ENCODE data around the gene LAMC1. TPM values are rescaled to one million over a fixed set of nuclear protein-coding genes. Genes with fewer than 3 reads are reported as not detected.
A peak's percentile ranks its signal among the peaks of the same experiment; 100 is the strongest.

LAMC1 gene
- total RNA-seq, 1 donor from 2014 or later: 0.39 TPM

- H3K36me3 Mint-ChIP-seq (ENCODE audit: low read depth): peaks cover 3% of the 10 kb centered on the region
- H3K27ac Mint-ChIP-seq: no peak overlapping the region
- H3K4me3 Mint-ChIP-seq (ENCODE audit: low read depth): peak overlapping the region; percentile 79
- H3K9me3 Mint-ChIP-seq: no peaks in the 10 kb centered on the region
- peaks cover 11% of the 10 kb centered on the region for H3K4me1 Mint-ChIP-seq (ENCODE audit: low read depth)
- peak; percentile 28 for DNase-seq (ENCODE audit: low spot score)
- intact Hi-C loops (cut with micrococcal nuclease): no loop called here
- peaks cover 74% of the 10 kb centered on the region for H3K27me3 Mint-ChIP-seq (ENCODE audit: low read depth)
Measured at GRCh38 chr1:183023601-183024316, 539 bp downstream of the LAMC1 start.

GRCh38 chr1:183024317-183025009 lies 1.2 kb downstream of the LAMC1 start:
- peaks cover 80% of the 10 kb centered on the region for H3K27me3 Mint-ChIP-seq (ENCODE audit: low read depth)
- DNase-seq (ENCODE audit: low spot score): no peak
- peaks cover 11% of the 10 kb centered on the region for H3K4me1 Mint-ChIP-seq (ENCODE audit: low read depth)
- intact Hi-C loops (cut with micrococcal nuclease): loop anchor here (5.0 kb wide), 1 partner anchor 62 kb away; no protein-coding TSS in a partner anchor
- peaks cover 3% of the 10 kb centered on the region for H3K36me3 Mint-ChIP-seq (ENCODE audit: low read depth)
- H3K9me3 Mint-ChIP-seq: no peaks in the 10 kb centered on the region
- peak overlapping the region; percentile 79 for H3K4me3 Mint-ChIP-seq (ENCODE audit: low read depth)
- H3K27ac Mint-ChIP-seq: no peak overlapping the region

- Mint-ChIP-seq H3K27me3 (ENCODE audit: low read depth) (peaks cover 82% of the 10 kb centered on the region), H3K36me3 (ENCODE audit: low read depth) (peaks cover 3% of the 10 kb centered on the region), H3K4me3 (ENCODE audit: low read depth) (peak overlapping the region; percentile 79), H3K9me3 (no peaks in the 10 kb centered on the region), H3K4me1 (ENCODE audit: low read depth) (peaks cover 11% of the 10 kb centered on the region), H3K27ac (no peak overlapping the region)
- intact Hi-C loops (cut with micrococcal nuclease): loop anchor here (5.0 kb wide), 1 partner anchor 63 kb away; no protein-coding TSS in a partner anchor
- DNase-seq (ENCODE audit: low spot score): no peak
Measured at GRCh38 chr1:183025010-183025337, 1.8 kb downstream of the LAMC1 start.

- Mint-ChIP-seq H3K9me3 (no peaks in the 10 kb centered on the region), H3K4me1 (ENCODE audit: low read depth) (peaks cover 11% of the 10 kb centered on the region), H3K27me3 (ENCODE audit: low read depth) (peaks cover 76% of the 10 kb centered on the region), H3K27ac (no peak overlapping the region), H3K4me3 (ENCODE audit: low read depth) (no peak overlapping the region), H3K36me3 (ENCODE audit: low read depth) (peaks cover 3% of the 10 kb centered on the region)
- intact Hi-C loops (cut with micrococcal nuclease): loop anchor here (5.0 kb wide), 1 partner anchor 64 kb away; no protein-coding TSS in a partner anchor
- no peak for DNase-seq (ENCODE audit: low spot score)
Measured at GRCh38 chr1:183025782-183026774, 2.9 kb downstream of the LAMC1 start.

- peaks cover 11% of the 10 kb centered on the region for H3K4me1 Mint-ChIP-seq (ENCODE audit: low read depth)
- H3K9me3 Mint-ChIP-seq: no peaks in the 10 kb centered on the region
- intact Hi-C loops (cut with micrococcal nuclease): loop anchor here (5.0 kb wide), 1 partner anchor 65 kb away; no protein-coding TSS in a partner anchor
- peaks cover 72% of the 10 kb centered on the region for H3K27me3 Mint-ChIP-seq (ENCODE audit: low read depth)
- no peak for DNase-seq (ENCODE audit: low spot score)
- H3K36me3 Mint-ChIP-seq (ENCODE audit: low read depth): peaks cover 3% of the 10 kb centered on the region
- H3K27ac Mint-ChIP-seq: no peak overlapping the region
- H3K4me3 Mint-ChIP-seq (ENCODE audit: low read depth): no peak overlapping the region
Measured at GRCh38 chr1:183027031-183027430, 3.8 kb downstream of the LAMC1 start.

- no peak overlapping the region for H3K4me3 Mint-ChIP-seq (ENCODE audit: low read depth)
- H3K4me1 Mint-ChIP-seq (ENCODE audit: low read depth): peaks cover 7% of the 10 kb centered on the region
- H3K27me3 Mint-ChIP-seq (ENCODE audit: low read depth): peaks cover 71% of the 10 kb centered on the region
- no peak for DNase-seq (ENCODE audit: low spot score)
- H3K27ac Mint-ChIP-seq: no peak overlapping the region
- no peaks in the 10 kb centered on the region for H3K9me3 Mint-ChIP-seq
- intact Hi-C loops (cut with micrococcal nuclease): loop anchor here (5.0 kb wide), 1 partner anchor 65 kb away; no protein-coding TSS in a partner anchor
- H3K36me3 Mint-ChIP-seq (ENCODE audit: low read depth): peaks cover 3% of the 10 kb centered on the region
Measured at GRCh38 chr1:183027791-183028190, 4.6 kb downstream of the LAMC1 start.

GRCh38 chr1:183029591-183030000 lies 6.4 kb downstream of the LAMC1 start:
- Mint-ChIP-seq H3K4me1 (ENCODE audit: low read depth) (peaks cover 4% of the 10 kb centered on the region), H3K4me3 (ENCODE audit: low read depth) (no peak overlapping the region), H3K36me3 (ENCODE audit: low read depth) (no peaks in the 10 kb centered on the region), H3K9me3 (no peaks in the 10 kb centered on the region), H3K27ac (no peak overlapping the region), H3K27me3 (ENCODE audit: low read depth) (peaks cover 73% of the 10 kb centered on the region)
- intact Hi-C loops (cut with micrococcal nuclease): loop anchor here (5.0 kb wide), 1 partner anchor 67 kb away; no protein-coding TSS in a partner anchor
- no peak for DNase-seq (ENCODE audit: low spot score)

GRCh38 chr1:183030053-183030452 lies 6.8 kb downstream of the LAMC1 start:
- Mint-ChIP-seq H3K4me3 (ENCODE audit: low read depth) (no peak overlapping the region), H3K27ac (no peak overlapping the region), H3K9me3 (no peaks in the 10 kb centered on the region), H3K27me3 (ENCODE audit: low read depth) (peaks cover 71% of the 10 kb centered on the region), H3K4me1 (ENCODE audit: low read depth) (peaks cover 4% of the 10 kb centered on the region), H3K36me3 (ENCODE audit: low read depth) (no peaks in the 10 kb centered on the region)
- DNase-seq (ENCODE audit: low spot score): no peak
- intact Hi-C loops (cut with micrococcal nuclease): no loop called here

- H3K36me3 Mint-ChIP-seq (ENCODE audit: low read depth): no peaks in the 10 kb centered on the region
- intact Hi-C loops (cut with micrococcal nuclease): no loop called here
- no peak overlapping the region for H3K27ac Mint-ChIP-seq
- H3K4me1 Mint-ChIP-seq (ENCODE audit: low read depth): peaks cover 4% of the 10 kb centered on the region
- no peak overlapping the region for H3K4me3 Mint-ChIP-seq (ENCODE audit: low read depth)
- peaks cover 51% of the 10 kb centered on the region for H3K27me3 Mint-ChIP-seq (ENCODE audit: low read depth)
- no peak for DNase-seq (ENCODE audit: low spot score)
- H3K9me3 Mint-ChIP-seq: no peaks in the 10 kb centered on the region
Measured at GRCh38 chr1:183032122-183032921, 9.1 kb downstream of the LAMC1 start.

GRCh38 chr1:183033205-183033604 lies 10.0 kb downstream of the LAMC1 start:
- H3K4me1 Mint-ChIP-seq (ENCODE audit: low read depth): peaks cover 4% of the 10 kb centered on the region
- H3K27ac Mint-ChIP-seq: no peak overlapping the region
- peak; percentile 9 for DNase-seq (ENCODE audit: low spot score)
- no peak overlapping the region for H3K4me3 Mint-ChIP-seq (ENCODE audit: low read depth)
- H3K9me3 Mint-ChIP-seq: no peaks in the 10 kb centered on the region
- intact Hi-C loops (cut with micrococcal nuclease): no loop called here
- peaks cover 47% of the 10 kb centered on the region for H3K27me3 Mint-ChIP-seq (ENCODE audit: low read depth)
- no peaks in the 10 kb centered on the region for H3K36me3 Mint-ChIP-seq (ENCODE audit: low read depth)

- no peaks in the 10 kb centered on the region for H3K36me3 Mint-ChIP-seq (ENCODE audit: low read depth)
- no peak overlapping the region for H3K27ac Mint-ChIP-seq
- DNase-seq (ENCODE audit: low spot score): no peak
- H3K4me3 Mint-ChIP-seq (ENCODE audit: low read depth): no peak overlapping the region
- H3K9me3 Mint-ChIP-seq: no peaks in the 10 kb centered on the region
- intact Hi-C loops (cut with micrococcal nuclease): no loop called here
- peaks cover 4% of the 10 kb centered on the region for H3K4me1 Mint-ChIP-seq (ENCODE audit: low read depth)
- H3K27me3 Mint-ChIP-seq (ENCODE audit: low read depth): peaks cover 38% of the 10 kb centered on the region
Measured at GRCh38 chr1:183034682-183035081, 11.5 kb downstream of the LAMC1 start.
